ENCODE results near the gene GRXCR2. TPM values are rescaled to one million over a fixed set of nuclear protein-coding genes. Genes with fewer than 3 reads are reported as not detected.

Gene GRXCR2
- total RNA-seq, 1 experiment from 2014 or later = not detected

DNA sequence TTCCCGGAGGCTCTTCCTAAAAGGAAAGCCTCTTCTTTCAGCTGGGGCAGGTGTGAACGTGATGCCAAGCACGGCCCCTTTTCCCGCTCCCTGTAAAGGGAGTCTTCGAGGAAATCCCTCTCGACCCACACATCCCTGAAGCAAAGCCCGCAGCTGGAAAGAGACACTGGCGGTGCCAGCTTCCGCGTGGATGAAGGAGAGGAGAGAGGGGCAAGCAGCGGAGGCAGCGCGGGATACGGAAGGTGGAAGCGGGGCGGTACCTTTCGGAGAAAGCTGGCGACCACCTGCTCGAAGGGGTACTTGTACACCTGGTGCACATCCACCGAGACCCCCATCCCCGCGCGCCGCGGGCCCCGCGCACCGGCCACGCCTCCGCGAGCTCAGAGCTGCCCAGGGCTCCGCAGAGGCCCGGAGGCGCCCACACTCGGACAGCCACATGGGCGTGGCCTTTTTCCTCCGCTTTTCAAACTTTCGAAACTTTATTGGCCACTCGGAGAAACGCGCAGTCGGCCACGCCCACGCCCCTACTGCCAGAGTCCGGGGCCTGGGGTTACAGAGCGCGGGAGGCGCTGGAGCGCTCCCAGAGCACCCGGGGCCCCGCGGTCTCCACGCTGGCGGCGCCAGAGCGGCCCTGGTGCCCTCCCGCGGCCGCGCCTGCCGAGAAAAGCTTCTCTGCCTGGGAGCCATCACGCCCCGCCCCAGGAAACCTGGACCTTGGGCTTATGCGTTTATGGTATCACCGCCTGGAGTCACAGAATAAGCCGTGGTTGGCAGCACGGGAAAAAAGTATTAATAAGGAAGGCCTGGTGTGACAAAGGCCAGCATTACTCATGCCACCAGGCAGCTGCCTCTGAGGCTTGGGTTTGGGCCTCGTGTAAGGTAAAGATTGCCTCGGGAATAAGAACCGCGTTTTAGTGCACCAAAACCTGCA is 37.6 kb downstream of the GRXCR2 start, which contains the start of gene PRELID2:
Gene PRELID2 (minus strand): TSS at position 426 of the 931 bp plus-strand sequence. CDS start 91 bp downstream, at position 335.
- peak; percentile 88 for DNase-seq
- peaks cover 11% of the 10 kb centered on the region for H3K27me3 ChIP-seq (ENCODE audit: control insufficient read depth, insufficient read depth, low read length)
- H3K4me3 ChIP-seq (ENCODE audit: insufficient read depth, low read depth, low read length) = peak within 1 kb of the TSS; percentile 78
- no peaks in the 10 kb centered on the region for H3K36me3 ChIP-seq (replicated peaks; ENCODE audit: control insufficient read depth, insufficient read depth, low read length)

DNA sequence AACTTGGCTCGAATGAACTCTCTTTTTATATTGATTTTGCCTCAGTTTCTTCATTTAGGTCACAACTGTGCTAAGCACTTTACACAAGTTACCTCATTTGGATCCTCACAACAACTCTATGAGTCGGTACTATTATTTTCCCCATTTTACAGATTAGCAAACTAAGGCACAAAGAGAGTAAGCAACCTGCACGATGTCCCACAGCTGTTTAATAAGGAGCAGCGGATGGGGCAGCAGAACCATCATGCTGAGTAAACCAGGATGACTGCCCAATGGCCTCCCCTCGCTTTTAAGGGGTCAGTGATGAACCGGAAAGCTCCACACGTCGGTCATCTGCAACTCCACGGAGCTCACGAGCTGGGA is 38.3 kb downstream of the GRXCR2 start:
- H3K27me3 ChIP-seq (ENCODE audit: control insufficient read depth, insufficient read depth, low read length) = peaks cover 11% of the 10 kb centered on the region
- H3K36me3 ChIP-seq (replicated peaks; ENCODE audit: control insufficient read depth, insufficient read depth, low read length) = no peaks in the 10 kb centered on the region
- peak overlapping the region; percentile 78 for H3K4me3 ChIP-seq (ENCODE audit: insufficient read depth, low read depth, low read length)
- DNase-seq = no peak

DNA sequence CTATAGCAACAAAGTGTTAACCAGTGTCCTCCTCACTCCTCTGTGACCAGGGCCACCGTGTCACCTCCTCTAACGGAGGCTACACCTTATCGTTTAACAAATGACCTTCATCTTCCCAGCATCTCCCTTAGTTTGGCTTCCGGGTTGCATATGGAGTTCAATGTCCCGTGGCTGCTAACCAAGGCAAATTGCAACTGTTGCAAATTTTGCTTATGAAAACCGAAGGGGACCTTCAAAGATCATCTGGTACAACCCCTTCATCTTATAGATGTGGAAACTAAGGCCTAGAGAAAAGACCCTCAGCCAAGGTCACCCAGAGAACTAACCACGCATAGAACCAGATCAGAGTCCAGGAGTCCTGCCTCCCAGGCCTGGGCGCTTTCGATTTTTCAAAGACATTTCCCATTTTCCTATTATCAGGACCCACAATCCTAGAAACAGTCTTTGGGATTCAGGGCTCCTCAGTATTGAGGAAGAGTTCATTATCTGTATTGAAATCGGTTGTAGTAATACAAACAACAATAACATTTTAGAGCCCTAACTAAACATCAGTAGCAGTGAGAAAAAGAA is 39.1 kb downstream of the GRXCR2 start:
- DNase-seq = no peak
- Histone ChIP-seq H3K36me3 (replicated peaks; ENCODE audit: control insufficient read depth, insufficient read depth, low read length) (no peaks in the 10 kb centered on the region), H3K4me3 (ENCODE audit: insufficient read depth, low read depth, low read length) (no peak overlapping the region), H3K27me3 (ENCODE audit: control insufficient read depth, insufficient read depth, low read length) (peaks cover 11% of the 10 kb centered on the region)

DNA sequence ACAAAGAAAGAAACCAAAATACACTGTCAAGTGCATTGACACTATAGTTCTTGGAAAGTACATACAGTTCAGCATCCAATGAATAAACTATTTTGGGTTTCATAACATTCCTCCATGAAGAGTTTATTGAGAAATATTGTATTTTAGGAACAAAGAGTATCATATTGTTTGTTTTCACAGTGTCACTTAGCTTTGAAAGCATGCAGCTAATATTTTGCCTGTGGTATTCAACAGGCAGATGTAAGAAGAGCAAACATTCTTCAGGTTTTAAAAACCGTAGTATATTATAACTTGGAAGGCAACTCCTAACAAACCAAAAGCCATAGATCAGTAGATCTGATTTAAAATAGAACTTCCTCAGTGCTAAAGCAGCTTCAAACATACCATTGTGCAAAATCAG is 42.2 kb downstream of the GRXCR2 start:
- no peak overlapping the region for H3K4me3 ChIP-seq (ENCODE audit: insufficient read depth, low read depth, low read length)
- DNase-seq = no peak
- H3K36me3 ChIP-seq (replicated peaks; ENCODE audit: control insufficient read depth, insufficient read depth, low read length) = no peaks in the 10 kb centered on the region
- H3K27me3 ChIP-seq (ENCODE audit: control insufficient read depth, insufficient read depth, low read length) = peaks cover 8% of the 10 kb centered on the region

DNA sequence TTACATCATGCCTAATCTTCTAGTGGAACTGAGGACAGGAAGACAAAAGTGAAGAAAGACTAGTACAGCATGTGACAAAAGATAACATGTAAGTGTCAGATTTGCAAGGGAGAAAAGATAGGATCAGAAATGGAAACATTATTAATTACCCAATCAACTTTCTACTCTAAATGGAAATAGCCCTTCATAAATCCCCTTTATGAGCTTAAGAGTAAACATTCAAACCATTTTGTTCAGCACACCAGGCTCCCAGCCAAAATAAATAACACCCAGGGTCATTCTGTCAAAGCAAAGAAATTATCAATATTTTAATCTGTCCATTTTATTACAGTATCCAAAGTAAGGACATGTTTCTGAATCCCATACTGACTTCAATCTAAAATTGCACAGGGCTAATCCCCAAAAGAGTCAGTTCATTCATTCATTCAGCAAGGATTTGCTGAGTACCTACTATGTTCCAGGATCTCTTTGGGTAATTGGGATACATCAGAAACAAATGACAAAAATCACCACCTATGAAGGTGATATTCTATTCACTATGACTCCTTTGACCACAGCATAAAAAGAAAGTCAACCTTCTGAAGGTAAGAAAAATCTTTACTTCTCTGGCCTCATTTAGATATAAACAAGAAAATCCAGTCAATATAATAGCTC is 43.0 kb downstream of the GRXCR2 start:
- H3K36me3 ChIP-seq (replicated peaks; ENCODE audit: control insufficient read depth, insufficient read depth, low read length) = no peaks in the 10 kb centered on the region
- DNase-seq = no peak
- H3K27me3 ChIP-seq (ENCODE audit: control insufficient read depth, insufficient read depth, low read length) = peaks cover 6% of the 10 kb centered on the region
- no peak overlapping the region for H3K4me3 ChIP-seq (ENCODE audit: insufficient read depth, low read depth, low read length)

DNA sequence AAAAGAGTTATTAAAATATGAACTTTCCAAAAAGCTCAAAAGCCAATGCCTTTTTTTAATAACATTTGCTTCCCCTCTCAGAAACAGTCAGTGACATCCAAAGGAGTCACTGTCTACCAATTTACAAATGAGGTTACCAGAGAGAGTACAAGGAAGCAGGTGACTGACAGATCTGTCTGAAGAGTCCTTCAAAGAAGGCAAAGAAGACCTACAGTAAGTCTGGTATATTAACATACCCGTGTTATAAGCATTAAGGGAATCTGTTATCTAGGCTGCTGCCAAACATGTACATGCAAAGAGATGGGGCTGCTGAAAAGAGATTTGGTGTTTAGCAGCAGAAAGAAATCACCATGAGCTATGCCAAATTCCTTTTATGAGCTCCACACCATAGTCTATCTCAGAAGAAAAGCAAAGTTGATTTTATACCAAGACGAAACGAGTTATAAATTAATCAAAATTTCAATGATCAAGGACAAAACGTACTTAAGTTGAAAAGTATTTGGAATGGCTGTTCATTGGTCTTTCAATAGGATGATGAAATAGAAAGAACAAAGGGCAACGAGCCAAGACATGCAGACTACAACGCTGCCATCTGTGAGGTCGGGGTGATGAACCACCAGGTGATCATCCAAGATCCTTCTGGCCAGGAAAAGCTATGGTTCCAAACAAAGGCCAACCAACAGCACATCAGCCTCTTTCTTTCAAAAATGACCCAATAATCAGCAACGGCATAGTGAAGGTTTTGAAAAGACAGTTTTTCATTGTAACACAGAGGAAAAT is 45.7 kb downstream of the GRXCR2 start:
- H3K27me3 ChIP-seq (ENCODE audit: control insufficient read depth, insufficient read depth, low read length) = no peaks in the 10 kb centered on the region
- DNase-seq = no peak
- H3K36me3 ChIP-seq (replicated peaks; ENCODE audit: control insufficient read depth, insufficient read depth, low read length) = no peaks in the 10 kb centered on the region
- no peak overlapping the region for H3K4me3 ChIP-seq (ENCODE audit: insufficient read depth, low read depth, low read length)

DNA sequence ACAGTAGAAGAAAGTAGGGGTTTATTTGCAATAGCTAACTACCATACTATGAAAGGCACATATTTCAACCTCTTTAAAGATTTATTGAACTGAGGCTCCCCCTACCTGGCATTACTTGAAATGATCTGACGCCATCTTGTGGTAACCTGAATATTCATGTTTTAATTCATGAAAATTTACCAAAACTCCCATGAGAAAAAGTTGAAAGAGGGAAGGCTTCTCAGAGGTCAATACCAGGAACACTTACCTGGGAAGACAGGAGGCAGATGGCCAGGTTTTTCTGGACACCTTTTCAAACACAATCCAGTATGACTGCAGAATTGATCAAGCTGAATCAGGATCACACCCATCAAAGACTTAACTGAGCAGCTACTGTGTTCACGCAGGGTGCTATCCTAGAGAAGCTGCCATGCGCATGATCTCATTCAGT is 47.0 kb downstream of the GRXCR2 start:
- H3K4me3 ChIP-seq (ENCODE audit: insufficient read depth, low read depth, low read length) = no peak overlapping the region
- no peaks in the 10 kb centered on the region for H3K27me3 ChIP-seq (ENCODE audit: control insufficient read depth, insufficient read depth, low read length)
- no peaks in the 10 kb centered on the region for H3K36me3 ChIP-seq (replicated peaks; ENCODE audit: control insufficient read depth, insufficient read depth, low read length)
- DNase-seq = peak; percentile 20

DNA sequence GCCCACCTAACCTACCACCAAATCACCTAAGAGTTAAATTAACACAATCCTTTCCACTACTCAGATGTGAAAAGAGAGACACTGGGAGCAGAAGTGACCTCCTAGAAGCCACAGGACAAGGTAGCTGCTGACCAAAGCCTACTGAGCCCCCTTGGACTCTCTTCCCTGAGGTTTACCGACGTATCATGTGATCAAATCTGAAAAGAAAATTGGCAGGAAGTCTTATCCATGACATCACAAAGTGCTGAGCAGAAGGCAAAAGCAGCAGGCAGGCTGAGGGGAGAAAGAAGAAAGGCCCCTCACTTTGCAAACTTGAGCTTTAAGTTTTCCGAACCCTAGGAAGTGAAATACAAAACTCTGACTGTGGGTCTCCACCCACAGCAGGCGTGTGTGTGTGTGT is 48.8 kb downstream of the GRXCR2 start:
- no peak for DNase-seq
- no peaks in the 10 kb centered on the region for H3K36me3 ChIP-seq (replicated peaks; ENCODE audit: control insufficient read depth, insufficient read depth, low read length)
- no peak overlapping the region for H3K4me3 ChIP-seq (ENCODE audit: insufficient read depth, low read depth, low read length)
- H3K27me3 ChIP-seq (ENCODE audit: control insufficient read depth, insufficient read depth, low read length) = no peaks in the 10 kb centered on the region

DNA sequence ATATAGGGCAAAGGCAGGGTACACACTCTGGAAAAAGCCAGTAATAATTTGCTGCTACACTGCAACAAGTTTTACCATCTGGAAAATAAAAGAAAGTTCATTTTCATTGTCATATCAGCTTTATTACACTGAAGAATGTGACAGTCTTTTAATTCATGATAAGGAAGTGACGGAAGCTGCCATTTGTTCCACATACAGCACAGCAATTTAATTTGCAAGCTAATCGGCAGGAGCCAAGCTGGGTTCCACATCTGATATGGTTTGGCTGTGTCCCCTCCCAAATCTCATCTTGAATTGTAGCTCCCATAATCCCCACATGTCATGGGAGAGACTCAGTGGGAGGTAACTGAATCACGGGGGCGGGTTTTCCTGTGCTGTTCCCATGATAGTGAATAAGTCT is 54.2 kb downstream of the GRXCR2 start:
- H3K27me3 ChIP-seq (ENCODE audit: control insufficient read depth, insufficient read depth, low read length) = no peaks in the 10 kb centered on the region
- DNase-seq = no peak
- H3K4me3 ChIP-seq (ENCODE audit: insufficient read depth, low read depth, low read length) = no peak overlapping the region
- H3K36me3 ChIP-seq (replicated peaks; ENCODE audit: control insufficient read depth, insufficient read depth, low read length) = no peaks in the 10 kb centered on the region

DNA sequence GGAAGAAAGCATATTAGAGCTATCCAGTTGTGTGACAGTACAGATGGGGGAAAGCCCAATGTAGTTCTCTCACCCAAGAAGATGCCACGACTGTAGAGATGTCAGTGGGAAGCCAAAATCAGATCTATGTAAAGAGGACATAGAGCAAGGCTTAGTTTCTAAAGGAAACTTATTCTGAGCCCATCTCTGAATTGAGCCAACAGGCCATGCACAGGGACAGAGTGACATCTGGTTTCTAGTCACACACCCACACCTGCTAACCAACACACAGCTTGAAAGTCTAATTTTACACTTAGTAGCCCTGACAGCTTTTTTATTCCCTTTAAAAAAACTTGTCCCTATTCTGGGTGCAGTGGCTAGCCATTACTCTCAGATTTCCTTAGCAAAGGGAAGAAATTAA is 59.9 kb downstream of the GRXCR2 start:
- DNase-seq = no peak
- Histone ChIP-seq H3K36me3 (replicated peaks; ENCODE audit: control insufficient read depth, insufficient read depth, low read length) (no peaks in the 10 kb centered on the region), H3K27me3 (ENCODE audit: control insufficient read depth, insufficient read depth, low read length) (no peaks in the 10 kb centered on the region), H3K4me3 (ENCODE audit: insufficient read depth, low read depth, low read length) (no peak overlapping the region)

DNA sequence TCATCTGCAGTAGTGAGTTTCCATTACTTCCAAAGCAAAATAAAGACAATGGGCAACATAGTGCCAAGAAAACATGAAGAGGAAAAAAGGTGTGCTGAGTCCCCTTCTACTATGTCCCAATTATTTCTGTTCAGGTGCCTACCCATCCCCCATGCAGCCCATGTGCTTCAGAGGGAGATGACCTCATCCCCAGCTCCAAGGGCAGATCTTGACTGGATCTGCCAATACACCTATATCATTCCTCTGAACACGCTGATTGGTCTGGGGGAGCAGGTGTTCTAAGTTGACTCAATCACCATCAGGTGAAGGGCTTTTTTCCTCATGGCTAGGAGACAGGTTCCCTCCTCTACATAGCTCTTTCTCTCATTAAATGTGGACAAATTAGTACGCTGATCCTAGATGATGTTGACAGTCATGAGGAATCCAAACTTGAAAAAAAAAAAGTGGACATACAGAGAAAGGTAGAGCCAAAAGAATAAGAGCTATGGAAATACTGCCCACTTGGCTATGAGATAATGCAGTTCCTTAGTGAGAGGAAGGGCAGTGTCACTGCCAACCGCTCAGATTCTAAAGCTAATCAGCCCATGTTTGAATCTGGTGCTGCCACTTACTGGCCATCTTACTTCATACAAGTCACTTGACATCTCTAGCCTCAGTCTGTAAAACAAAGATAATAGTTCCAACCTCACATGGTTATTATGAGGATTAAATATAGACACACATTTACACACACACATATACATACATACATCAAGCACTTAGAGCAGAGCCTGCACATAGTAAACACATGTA is 60.8 kb downstream of the GRXCR2 start:
- no peak for DNase-seq
- Histone ChIP-seq H3K4me3 (ENCODE audit: insufficient read depth, low read depth, low read length) (no peak overlapping the region), H3K27me3 (ENCODE audit: control insufficient read depth, insufficient read depth, low read length) (no peaks in the 10 kb centered on the region), H3K36me3 (replicated peaks; ENCODE audit: control insufficient read depth, insufficient read depth, low read length) (no peaks in the 10 kb centered on the region)
